HG03442 (cell line): ENCODE measurements around the gene DLEC1.
"Not testable (repeated sequence)": the region's sequence is repeated elsewhere in the genome, so short reads cannot be mapped to it uniquely, and the experiment has no call there.

Source experiments
- ATAC-seq: cut with Tn5 transposase; IDR thresholded peaks from one replicate; pipeline ENCODE4 v1.9.1; 2021; ENCODE audit warnings: mild to moderate bottlenecking, moderate library complexity; ENCODE audit not compliant: unreplicated experiment

DLEC1 gene

DNA sequence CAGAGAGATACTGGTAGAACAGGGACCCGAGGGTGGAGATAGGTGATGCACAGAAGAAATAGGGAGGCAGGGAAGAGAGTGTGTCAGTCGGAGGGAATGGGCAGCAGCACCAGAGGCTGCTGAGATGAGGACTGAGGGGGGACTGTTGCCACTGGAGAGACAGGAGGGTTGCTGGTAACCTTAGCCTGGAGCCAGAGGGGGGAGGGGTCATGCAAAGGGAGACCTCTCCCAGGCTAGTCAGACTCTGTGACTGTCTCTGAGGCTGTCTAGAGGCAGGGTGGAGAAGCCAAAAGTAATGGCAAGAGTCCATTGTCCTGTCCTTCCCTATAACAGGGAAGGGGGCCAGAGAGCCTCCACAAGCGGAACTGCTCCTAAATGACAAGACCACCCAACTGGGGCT, 2.1 kb upstream of the DLEC1 start:
- no peak for ATAC-seq

DNA sequence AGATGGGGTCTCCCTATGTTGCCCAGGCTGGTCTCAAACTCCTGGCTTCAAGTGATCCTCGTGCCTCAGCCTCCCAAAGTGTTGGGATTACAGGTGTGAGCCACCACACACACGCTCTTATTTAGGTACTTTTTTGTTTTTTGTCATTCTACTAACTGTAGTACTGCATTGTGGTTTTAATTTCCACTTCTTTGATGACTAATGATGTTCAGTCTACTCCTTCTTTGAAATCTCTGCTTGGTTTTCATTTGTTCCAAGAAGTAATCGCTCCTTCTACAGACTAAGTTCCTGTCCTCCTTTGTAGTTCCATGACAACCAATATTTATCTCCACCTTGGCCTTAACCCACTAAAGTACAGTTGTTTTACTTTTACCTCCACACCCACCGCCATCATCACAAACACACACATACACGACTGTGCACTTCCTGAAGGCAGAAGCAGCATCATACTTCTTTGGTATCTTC, 529 bp upstream of the DLEC1 start:
- no peak for ATAC-seq

GRCh38 chr3:38039899-38040261, 872 bp downstream of the DLEC1 start:
- ATAC-seq, result peak; percentile 50

- no peak for ATAC-seq
These were observed 1.4 kb downstream of the DLEC1 start for GRCh38 chr3:38040401-38040800.

- no peak for ATAC-seq
These were observed 4.5 kb downstream of the DLEC1 start for GRCh38 chr3:38043486-38043885.

DNA sequence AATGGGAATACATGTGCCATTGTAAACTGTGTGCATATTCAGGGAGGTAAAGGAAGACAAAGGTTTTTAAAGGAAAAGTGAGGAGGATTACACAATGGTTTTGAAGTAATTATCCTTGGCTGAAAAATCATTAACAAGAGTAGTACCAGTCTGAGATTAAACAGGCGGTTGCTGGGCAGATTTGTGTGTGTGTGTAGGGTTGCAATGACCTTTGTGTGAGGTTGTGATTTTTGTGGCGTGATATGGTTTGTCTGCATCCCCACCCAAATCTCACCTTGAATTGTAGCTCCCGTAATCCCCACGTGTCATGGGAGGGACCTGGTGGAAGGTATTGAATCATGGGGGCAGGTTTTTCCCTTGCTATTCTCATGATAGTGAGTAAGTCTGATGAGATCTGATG, 7.0 kb downstream of the DLEC1 start:
- no peak for ATAC-seq

- no peak for ATAC-seq
These were observed 7.8 kb downstream of the DLEC1 start for GRCh38 chr3:38046821-38047220.

GRCh38 chr3:38047896-38048295, 8.9 kb downstream of the DLEC1 start:
- no peak for ATAC-seq

GRCh38 chr3:38049358-38050126, 10.5 kb downstream of the DLEC1 start:
- ATAC-seq, result no peak

DNA sequence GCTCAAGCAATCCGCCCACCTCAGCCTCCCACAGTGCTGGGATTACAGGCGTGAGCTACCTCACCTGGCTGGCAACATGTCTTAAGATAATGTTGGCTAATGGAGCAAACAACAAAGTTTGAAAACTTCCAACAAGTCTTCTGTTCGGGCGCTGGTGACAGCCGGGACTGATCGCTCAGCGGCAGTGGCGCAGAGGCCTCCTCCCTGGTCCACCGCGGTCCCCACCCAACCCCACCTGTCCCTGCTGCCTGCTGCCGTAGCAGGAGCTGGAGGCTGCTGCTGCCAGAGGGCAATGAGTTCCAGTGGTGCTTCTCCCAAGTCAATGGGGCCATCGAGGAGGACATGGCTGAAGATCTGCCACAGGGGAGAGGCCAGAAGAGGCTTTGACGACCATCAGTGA, 12.1 kb downstream of the DLEC1 start:
- no peak for ATAC-seq

DNA sequence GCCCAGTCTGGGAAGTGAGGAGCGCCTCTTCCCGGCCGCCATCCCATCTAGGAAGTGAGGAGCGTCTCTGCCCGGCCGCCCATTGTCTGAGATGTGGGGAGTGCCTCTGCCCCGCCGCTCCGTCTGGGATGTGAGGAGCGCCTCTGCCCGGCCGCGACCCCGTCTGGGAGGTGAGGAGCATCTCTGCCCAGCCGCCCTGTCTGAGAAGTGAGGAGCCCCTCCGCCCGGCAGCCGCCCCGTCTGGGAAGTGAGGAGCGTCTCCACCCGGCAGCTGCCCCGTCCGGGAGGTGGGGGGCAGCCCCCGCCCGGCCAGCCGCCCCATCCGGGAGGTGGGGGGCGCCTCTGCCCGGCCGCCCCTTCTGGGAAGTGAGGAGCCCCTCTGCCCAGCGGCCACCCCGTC, 14.3 kb downstream of the DLEC1 start:
- ATAC-seq, result not testable (repeated sequence)

GRCh38 chr3:38053813-38054498, 14.9 kb downstream of the DLEC1 start:
- ATAC-seq, result not testable (repeated sequence)

DNA sequence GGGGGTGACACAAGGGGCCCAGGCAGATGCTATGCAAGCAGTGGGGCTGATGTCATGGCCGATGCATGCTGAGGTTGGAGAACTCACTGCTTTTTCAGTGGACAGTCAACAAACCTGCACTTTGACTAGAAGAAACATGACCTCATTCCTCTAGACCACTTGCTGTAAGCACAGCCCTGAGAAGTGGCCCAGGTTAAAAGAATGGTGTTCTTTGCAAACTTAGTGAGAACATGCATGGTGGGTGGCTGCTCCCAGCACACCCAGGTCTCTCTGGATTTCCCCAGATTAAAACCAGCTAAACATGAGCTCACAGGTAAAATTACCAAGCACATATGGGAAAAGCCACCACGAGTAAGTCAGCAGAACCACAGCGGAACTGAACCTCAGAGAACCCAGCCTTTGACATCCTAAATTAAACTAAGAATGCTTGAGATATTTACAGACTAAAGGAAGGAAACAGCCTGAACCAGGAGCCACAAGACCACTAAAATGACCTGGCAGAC, 15.5 kb downstream of the DLEC1 start:
- no peak for ATAC-seq

DNA sequence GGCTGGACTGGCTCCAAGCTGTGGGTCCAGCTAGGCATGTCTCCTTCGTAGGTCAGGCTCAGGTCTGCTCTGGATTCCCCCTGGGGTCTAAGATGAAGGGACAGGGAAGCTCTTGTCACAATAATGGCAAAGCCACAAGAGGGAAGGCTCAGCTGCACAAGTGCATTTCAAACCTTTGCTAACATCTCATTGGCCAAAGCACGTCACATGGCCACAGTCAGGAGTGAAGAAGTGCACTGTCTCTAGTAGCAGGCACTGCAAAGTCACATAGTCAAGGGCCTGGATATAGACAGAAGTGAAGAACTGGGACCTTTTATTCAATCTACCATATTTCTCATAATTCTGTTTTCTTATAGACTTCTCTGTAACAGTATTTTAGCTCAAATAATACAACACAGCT, 20.1 kb downstream of the DLEC1 start:
- ATAC-seq, result no peak

DNA sequence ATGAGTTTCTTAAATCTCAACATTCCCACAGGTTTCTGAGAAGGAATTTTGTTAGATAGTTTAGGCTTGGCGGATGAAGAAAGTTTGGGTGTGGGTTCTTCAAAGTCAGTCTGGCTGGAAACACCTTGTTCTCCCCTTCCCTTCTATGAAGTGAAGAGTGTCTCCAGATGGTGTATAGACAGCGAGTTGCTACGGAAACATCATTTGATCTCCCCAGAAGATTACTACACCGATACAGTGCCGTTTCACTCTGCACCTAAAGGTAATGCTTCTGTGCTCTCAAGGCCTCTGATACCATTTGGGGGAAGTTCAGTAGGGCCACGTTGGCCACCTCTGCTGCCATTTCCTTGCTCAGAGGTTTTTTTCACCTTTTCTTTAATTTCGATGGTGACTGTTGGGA, 20.6 kb downstream of the DLEC1 start:
- ATAC-seq, result no peak

GRCh38 chr3:38062809-38063208, 23.8 kb downstream of the DLEC1 start:
- no peak for ATAC-seq

GRCh38 chr3:38064453-38064852, 25.4 kb downstream of the DLEC1 start:
- not testable (repeated sequence) for ATAC-seq

DNA sequence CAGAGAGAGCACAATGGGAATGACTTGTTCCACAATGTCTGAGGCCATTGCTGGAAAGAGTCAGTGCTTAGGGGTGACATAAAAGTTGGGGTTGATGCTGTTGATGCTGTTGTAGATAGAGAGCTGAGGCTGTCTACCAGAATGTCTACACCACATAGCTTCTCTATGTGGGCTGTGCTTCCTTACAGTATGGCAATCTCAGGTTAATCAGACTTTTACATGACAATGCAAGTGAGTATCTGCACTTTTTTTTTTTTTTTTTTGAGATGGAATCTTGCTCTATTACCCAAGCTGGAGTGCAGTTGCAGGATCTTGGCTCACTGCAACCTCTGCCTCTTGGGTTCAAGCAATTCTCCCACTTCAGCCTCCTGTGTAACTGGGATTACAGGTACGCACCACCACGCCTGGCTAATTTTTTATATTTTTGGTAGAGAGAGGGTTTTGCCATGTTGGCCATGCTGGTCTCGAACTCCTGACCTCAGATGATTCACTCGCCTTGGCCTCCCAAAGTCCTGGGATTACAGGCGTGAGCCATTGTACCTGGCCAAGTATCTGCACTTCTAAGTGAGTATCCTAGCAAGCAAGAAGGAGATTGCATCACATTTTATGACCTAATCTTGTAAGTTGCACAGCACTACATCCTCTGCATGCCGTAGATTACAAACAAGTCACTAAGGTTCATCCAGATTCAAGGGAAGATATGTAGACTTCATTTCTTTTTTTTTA, 28.7 kb downstream of the DLEC1 start:
- no peak for ATAC-seq

DNA sequence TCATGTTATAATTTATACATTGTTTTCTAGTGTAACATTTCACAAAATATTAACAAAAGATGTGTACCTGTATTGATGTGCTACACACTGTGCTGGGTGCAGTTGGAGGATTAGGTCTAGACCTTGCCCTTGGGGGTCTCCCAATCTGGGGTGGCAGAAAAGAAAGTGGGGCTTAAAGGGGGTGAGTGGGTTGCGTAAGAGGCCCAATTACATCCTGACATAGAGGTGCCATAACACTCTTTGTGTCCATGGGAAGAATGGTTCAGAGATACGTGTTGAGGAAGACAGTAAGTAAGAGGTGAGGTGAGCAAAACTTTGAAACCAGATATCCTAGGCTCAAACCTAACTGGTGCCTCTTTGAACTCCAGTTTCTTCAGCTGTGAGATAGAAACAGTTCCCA, 31.0 kb downstream of the DLEC1 start:
- ATAC-seq, result no peak

- not testable (repeated sequence) for ATAC-seq
These were observed 38.1 kb downstream of the DLEC1 start for GRCh38 chr3:38077073-38077472.

- not testable (repeated sequence) for ATAC-seq
These were observed 43.3 kb downstream of the DLEC1 start for GRCh38 chr3:38082296-38082695.

DNA sequence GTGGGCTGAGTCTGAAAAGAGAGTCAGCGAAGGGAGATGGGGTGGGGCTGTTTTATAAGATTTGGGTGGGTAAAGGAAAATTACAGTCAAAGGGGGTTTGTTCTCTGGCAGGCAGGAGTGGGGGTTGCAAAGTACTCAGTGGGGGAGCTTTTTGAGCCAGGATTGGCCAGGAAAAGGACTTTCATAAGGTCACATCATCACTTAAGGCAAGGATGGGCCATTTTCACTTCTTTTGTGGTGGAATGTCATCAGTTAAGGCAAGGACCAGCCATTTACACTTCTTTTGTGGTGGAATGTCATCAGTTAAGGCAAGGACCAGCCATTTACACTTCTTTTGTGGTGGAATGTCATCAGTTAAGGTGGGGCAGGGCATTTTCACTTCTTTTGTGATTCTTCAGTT, 44.2 kb downstream of the DLEC1 start:
- not testable (repeated sequence) for ATAC-seq
